NCI-H1417 treated with DMSO at 0.1 percent for 48 hours (cell line): Measurements from ENCODE around the gene PRR5L.

Source experiments
- DNase-seq: peaks from one replicate; lab custom pipeline; 2025; lab: John Stamatoyannopoulos, UW

PRR5L gene

GRCh38 chr11:36326524-36327419 is 30.7 kb downstream of the PRR5L start:
- no peak for DNase-seq

GRCh38 chr11:36328966-36329673 is 33.0 kb downstream of the PRR5L start:
- DNase-seq: no peak

- no peak for DNase-seq
Observed at GRCh38 chr11:36330411-36330810, 34.3 kb downstream of the PRR5L start.

- DNase-seq: no peak
Observed at GRCh38 chr11:36333468-36333867, 37.4 kb downstream of the PRR5L start.

- no peak for DNase-seq
Observed at GRCh38 chr11:36333897-36334296, 37.8 kb downstream of the PRR5L start.

GRCh38 chr11:36339888-36340287 is 43.8 kb downstream of the PRR5L start:
- DNase-seq: no peak

GRCh38 chr11:36340897-36341296 is 44.8 kb downstream of the PRR5L start:
- DNase-seq: no peak

- DNase-seq: no peak
Observed at GRCh38 chr11:36341915-36342314, 45.8 kb downstream of the PRR5L start.

GRCh38 chr11:36342327-36342726 is 46.2 kb downstream of the PRR5L start:
- DNase-seq: no peak

- no peak for DNase-seq
Observed at GRCh38 chr11:36343436-36343835, 47.3 kb downstream of the PRR5L start.

GRCh38 chr11:36345084-36345511 is 49.0 kb downstream of the PRR5L start:
- no peak for DNase-seq

- DNase-seq: no peak
Observed at GRCh38 chr11:36345535-36346141, 49.5 kb downstream of the PRR5L start.

GRCh38 chr11:36346562-36347383 is 50.7 kb downstream of the PRR5L start:
- no peak for DNase-seq

- DNase-seq: no peak
Observed at GRCh38 chr11:36347384-36347906, 51.4 kb downstream of the PRR5L start.

- no peak for DNase-seq
Observed at GRCh38 chr11:36349351-36350136, 53.5 kb downstream of the PRR5L start.

GRCh38 chr11:36350137-36350513 is 54.0 kb downstream of the PRR5L start:
- no peak for DNase-seq

- DNase-seq: no peak
Observed at GRCh38 chr11:36352922-36353321, 56.8 kb downstream of the PRR5L start.

- DNase-seq: no peak
Observed at GRCh38 chr11:36354221-36355003, 58.3 kb downstream of the PRR5L start.

- no peak for DNase-seq
Observed at GRCh38 chr11:36356201-36356600, 60.1 kb downstream of the PRR5L start.

GRCh38 chr11:36357831-36358230 is 61.7 kb downstream of the PRR5L start:
- no peak for DNase-seq
